LNCaP clone FGC (cell line): ENCODE measurements around the gene USP12.
"Not testable (repeated sequence)": the region's sequence is repeated elsewhere in the genome, so short reads cannot be mapped to it uniquely, and the experiment has no call there.

Source experiments
- DNase-seq: peaks from one replicate; pipeline ENCODE4 v3.0.0-alpha.2; 2011; ENCODE audit warnings: low read depth
- H3K4me3 ChIP-seq: 2 replicates; pipeline ENCODE4 v1.5.1; 2011; ENCODE audit warnings: mild to moderate bottlenecking, low read depth, low read length, control low read depth
- CTCF ChIP-seq: IDR thresholded peaks from 2 replicates; pipeline ENCODE4 v1.5.1; 2012; ENCODE audit warnings: mild to moderate bottlenecking; ENCODE audit not compliant: control insufficient read depth, insufficient read depth; ENCODE audit errors: extremely low read depth

The USP12 gene

GRCh38 chr13:27124571-27124970 is 47.0 kb downstream of the USP12 start:
- DNase-seq, result no peak
- no peak for TF ChIP-seq CTCF
- H3K4me3 ChIP-seq, result no peak overlapping the region

DNA sequence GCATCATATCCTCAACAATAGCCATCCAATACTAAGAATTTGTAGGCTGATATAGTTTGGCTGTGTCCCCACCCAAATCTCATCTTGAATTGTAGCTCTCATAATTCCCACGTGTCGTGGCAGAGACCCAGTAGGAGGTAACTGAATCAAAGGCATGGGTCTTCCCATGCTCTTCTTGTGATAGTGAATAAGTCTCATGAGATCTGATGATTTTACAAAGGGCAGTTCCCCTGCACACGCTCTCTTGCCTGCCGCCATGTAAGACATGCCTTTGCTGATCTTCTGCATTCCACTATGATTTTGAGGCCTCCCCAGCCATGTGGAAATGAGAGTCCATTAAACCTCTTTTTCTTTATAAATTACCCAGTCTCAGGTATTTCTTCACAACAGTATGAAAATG is 48.2 kb downstream of the USP12 start:
- not testable (repeated sequence) for DNase-seq, H3K4me3 ChIP-seq

GRCh38 chr13:27122036-27122435 is 49.6 kb downstream of the USP12 start:
- no peak overlapping the region for H3K4me3 ChIP-seq
- no peak for DNase-seq
- TF ChIP-seq CTCF, result no peak

GRCh38 chr13:27120811-27121210 is 50.8 kb downstream of the USP12 start:
- DNase-seq, result no peak
- no peak for TF ChIP-seq CTCF
- no peak overlapping the region for H3K4me3 ChIP-seq

DNA sequence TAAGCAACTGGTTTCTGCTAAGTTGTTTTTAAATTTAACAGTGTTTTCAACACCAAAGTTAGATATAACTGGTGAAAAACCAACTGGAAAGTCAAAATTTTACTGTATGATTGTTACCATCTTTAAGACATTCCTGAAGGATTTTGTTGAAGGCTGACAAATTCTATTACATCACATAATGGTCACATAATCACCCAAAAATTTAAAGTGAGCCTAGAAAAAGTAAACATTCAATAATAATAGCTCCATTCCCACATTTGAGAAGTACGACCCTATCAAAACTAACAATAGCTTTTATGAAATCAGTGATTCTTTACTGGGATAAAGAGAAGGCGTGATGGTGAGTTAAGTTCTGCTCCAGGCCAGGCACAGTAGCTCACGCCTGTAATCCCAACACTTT is 51.6 kb downstream of the USP12 start:
- no peak overlapping the region for H3K4me3 ChIP-seq
- no peak for TF ChIP-seq CTCF
- no peak for DNase-seq

- DNase-seq, result no peak
- H3K4me3 ChIP-seq, result no peak overlapping the region
- no peak for TF ChIP-seq CTCF
These were observed 53.1 kb downstream of the USP12 start for GRCh38 chr13:27118428-27119054.

DNA sequence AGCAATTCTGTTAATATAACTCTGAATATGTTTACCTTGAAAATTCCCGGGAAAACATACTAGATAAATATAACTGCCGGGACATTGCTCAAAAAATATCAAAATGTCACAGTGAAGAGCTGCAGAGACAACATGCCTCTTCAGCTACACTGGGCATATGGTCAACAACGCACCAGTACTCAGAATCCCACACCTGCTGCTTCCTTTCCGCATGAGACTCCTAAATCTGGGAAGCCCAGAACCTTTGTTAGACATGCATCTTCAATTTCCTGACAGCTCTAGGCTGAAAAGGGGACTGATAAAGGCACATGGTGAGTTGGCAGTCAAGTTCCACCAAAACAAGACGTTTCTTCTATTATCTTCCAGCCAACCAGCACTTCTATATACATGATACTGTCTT is 53.7 kb downstream of the USP12 start:
- no peak for DNase-seq
- TF ChIP-seq CTCF, result no peak
- H3K4me3 ChIP-seq, result no peak overlapping the region
